Ishikawa (cell line): ENCODE measurements around the gene PRR12.
A peak's percentile ranks its signal among the peaks of the same experiment; 100 is the strongest.

Source experiments
- CEBPB ChIP-seq: IDR thresholded peaks from 2 replicates; pipeline ENCODE4 v1.6.1; 2012
- CREB1 ChIP-seq: IDR thresholded peaks from 2 replicates; pipeline ENCODE4 v1.6.1; 2012; ENCODE audit warnings: low read depth
- EGR1 ChIP-seq: IDR thresholded peaks from 2 replicates; pipeline ENCODE4 v1.6.1; 2012
- EP300 ChIP-seq: IDR thresholded peaks from 2 replicates; pipeline ENCODE4 v1.6.1; 2012; ENCODE audit warnings: borderline replicate concordance
- FOXM1 ChIP-seq: IDR thresholded peaks from 2 replicates; pipeline ENCODE4 v1.6.1; 2012; ENCODE audit warnings: low read depth, borderline replicate concordance
- MAX ChIP-seq: IDR thresholded peaks from 2 replicates; pipeline ENCODE4 v1.6.1; 2012
- NFIC ChIP-seq: IDR thresholded peaks from 2 replicates; pipeline ENCODE4 v1.6.1; 2012
- RAD21 ChIP-seq: IDR thresholded peaks from 2 replicates; pipeline ENCODE4 v1.6.1; 2012; ENCODE audit warnings: low read depth
- REST ChIP-seq: IDR thresholded peaks from 2 replicates; pipeline ENCODE4 v1.6.1; 2012; ENCODE audit warnings: low read depth, mild to moderate bottlenecking
- TAF1 ChIP-seq: IDR thresholded peaks from 2 replicates; pipeline ENCODE4 v1.6.1; 2012; ENCODE audit warnings: low read depth, mild to moderate bottlenecking
- TCF12 ChIP-seq: IDR thresholded peaks from 2 replicates; pipeline ENCODE4 v1.6.1; 2012; ENCODE audit warnings: low read depth
- TEAD4 ChIP-seq: IDR thresholded peaks from 2 replicates; pipeline ENCODE4 v1.6.1; 2012
- USF1 ChIP-seq: IDR thresholded peaks from 2 replicates; pipeline ENCODE4 v1.6.1; 2012
- YY1 ChIP-seq: IDR thresholded peaks from 2 replicates; pipeline ENCODE4 v1.6.1; 2012; ENCODE audit warnings: low read depth
- ZBTB7A ChIP-seq: IDR thresholded peaks from 2 replicates; pipeline ENCODE4 v1.6.1; 2012; ENCODE audit warnings: low read depth

The PRR12 gene

GRCh38 chr19:49631014-49631588, 40.1 kb downstream of the PRR12 start:
- TF ChIP-seq CEBPB (no peak), NFIC (0 out of 2 replicates have a peak, but pooled peaks have one; percentile 6)

- TF ChIP-seq ZBTB7A (no peak), YY1 (no peak)
Measured at GRCh38 chr19:49631610-49632192, 40.7 kb downstream of the PRR12 start.

GRCh38 chr19:49632576-49632975, 41.6 kb downstream of the PRR12 start:
- no peak for TF ChIP-seq NFIC
- no peak for TF ChIP-seq RAD21
- no peak for TF ChIP-seq ZBTB7A
- no peak for TF ChIP-seq TAF1
- TF ChIP-seq CEBPB: no peak
- TF ChIP-seq CREB1: no peak
- TF ChIP-seq FOXM1: no peak
- TF ChIP-seq YY1: no peak
- TF ChIP-seq EGR1: no peak
- no peak for TF ChIP-seq REST
- TF ChIP-seq MAX: no peak
- no peak for TF ChIP-seq TEAD4
- TF ChIP-seq TCF12: no peak
- no peak for TF ChIP-seq USF1
- no peak for TF ChIP-seq EP300

GRCh38 chr19:49635530-49636232, 44.7 kb downstream of the PRR12 start:
- TF ChIP-seq YY1 (no peak), TCF12 (no peak), NFIC (no peak), CEBPB (no peak), CREB1 (no peak), USF1 (no peak), TEAD4 (no peak), REST (no peak), EP300 (no peak), TAF1 (no peak), MAX (no peak), ZBTB7A (no peak), EGR1 (no peak), RAD21 (no peak)

GRCh38 chr19:49636233-49636932, 45.4 kb downstream of the PRR12 start:
- TF ChIP-seq CEBPB (no peak), FOXM1 (no peak), ZBTB7A (no peak), EP300 (no peak), REST (no peak), EGR1 (no peak), TCF12 (no peak), USF1 (no peak)
